Eye (tissue), 1 donor: ENCODE results near the gene LGALS9.
"Not testable (repeated sequence)": the region's sequence is repeated elsewhere in the genome, so short reads cannot be mapped to it uniquely, and the experiment has no call there.

Experiments
- DNase-seq: peaks from one replicate; pipeline ENCODE4 v3.0.0-alpha.2; 2015

The LGALS9 gene

DNA sequence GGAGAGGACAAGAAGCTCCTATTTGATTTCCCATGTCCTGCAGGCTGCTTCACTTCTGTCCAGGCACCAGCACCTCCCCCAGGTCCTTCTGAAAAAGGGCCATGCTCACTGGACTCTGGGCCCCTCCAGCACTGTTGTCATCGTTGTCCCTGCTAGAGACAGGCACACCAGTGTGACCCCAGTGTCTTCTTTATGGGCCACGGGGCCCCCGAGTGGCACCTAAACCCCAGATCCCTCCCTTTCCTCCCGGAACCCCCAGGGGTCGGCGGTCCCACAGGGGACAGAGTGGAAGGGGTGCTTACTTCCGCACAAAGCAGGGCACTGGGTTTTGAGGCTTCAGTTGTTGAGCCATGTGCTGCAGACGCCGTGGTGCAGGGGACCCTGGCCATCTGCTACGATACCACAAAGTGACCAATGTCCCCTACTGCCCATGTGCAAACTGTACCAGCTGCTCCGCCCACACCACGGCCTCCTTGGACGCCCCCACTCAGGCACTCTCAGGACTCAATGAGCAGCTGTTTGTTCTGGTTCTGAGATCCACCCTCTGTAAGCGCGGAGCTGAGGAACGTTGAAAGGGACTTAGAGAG is 24.6 kb downstream of the LGALS9 start:
- DNase-seq = not testable (repeated sequence)

DNA sequence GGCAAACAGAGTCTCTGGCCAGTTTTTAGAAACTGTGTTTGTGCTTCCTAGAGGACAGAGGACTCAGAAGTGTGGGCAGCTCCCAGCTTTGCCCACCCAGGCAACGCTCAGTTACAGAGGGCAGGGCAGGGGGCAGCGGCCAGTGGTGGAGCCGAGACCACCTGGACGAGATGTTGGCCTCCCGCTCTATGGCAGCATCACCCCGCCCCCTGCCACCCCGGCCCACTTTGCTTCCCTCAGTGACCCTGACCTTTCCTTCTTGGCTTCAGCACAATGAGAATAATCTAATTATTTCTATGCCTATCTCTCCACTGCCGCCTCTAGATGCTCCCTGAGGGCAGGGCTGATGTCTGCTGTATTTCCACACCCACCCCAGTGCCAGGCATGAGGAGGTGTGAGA is 25.6 kb downstream of the LGALS9 start:
- not testable (repeated sequence) for DNase-seq

DNA sequence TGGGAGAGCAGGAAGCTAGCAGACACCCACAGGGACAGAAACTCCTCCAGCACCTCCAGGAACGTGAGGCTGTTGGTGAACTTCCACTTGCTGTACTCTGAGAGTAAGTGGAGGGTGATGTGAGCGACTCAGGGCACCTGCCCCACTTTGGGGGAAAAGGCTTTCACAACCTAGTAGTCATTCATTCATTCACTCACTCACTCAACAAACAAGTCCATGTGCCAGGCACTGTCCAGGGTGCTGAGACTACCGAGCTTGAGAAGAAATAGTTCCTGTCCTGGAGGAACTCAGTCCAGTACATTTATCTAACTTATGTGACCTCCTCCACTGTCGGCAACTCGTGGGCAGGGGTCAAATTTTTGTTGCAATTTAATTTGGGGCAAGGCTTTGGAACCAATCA is 26.6 kb downstream of the LGALS9 start:
- peak; percentile 34 for DNase-seq

DNA sequence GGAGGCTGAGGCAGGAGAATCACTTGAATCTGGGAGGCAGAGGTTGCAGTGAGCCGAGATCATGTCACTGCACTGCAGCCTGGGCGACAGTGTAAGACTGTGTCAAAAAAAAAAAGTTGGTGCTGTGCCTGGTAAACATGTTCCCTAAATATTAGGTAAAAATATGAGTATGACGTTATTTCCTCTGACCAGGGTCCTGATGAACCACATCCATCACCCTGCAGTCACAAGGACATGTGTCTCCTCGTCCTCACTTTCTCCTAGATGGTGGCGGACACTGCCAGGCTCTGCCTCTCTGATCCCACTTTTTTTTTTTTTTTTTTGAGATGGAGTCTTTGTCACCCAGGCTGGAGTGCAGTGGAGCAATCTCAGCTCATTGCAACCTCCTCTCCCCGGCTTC is 28.7 kb downstream of the LGALS9 start:
- DNase-seq = no peak

DNA sequence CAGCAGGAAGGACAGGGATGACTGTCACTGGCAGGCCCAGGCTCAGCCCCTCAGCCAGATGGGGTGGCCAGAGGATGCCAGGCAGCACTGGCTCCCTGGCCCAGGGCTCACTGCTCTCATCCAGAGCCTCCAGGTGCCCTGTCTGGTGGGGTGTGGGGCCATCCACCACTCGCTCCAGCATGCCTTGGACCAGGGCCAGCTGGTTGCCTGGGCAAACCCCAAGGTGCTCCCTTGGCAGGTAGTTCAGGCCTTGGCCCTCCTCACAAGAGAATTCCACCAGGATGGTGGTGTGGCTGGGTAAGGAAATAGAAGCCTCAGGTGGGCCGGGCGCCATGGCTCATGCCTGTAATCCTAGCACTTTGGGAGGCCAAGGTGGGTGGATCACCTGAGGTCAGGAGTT is 29.4 kb downstream of the LGALS9 start:
- DNase-seq = no peak

DNA sequence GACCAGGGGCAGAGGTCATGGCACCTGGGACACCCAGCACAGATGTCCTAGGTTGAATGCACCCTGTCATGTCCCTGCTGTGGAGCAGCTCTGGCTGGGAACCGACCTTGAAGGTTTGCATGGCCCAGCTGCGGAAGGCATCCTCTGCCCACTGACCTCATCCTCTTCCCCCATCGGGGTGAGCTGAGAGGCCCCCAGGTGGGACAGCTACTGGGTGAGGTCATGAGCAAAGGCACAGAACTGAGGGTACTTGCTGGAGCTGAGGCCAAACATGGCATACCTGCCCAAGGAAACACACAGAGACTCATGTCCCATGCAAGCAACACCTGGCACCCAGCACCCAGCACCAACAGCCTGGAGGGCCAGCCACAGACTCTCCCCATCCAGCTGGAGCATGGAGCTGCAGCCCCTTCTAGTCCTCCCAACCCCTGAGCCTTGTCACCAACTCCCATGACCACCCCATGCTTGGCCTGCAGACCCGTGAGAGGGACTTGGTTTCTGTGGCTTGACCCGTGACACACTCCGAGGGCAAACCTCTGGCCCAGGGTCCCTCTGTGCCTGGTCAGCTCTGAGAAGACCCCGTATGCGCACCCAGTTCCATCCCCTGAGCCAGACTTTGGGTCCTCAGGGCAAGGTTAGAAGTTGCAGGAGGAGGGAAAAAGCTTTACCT is 33.1 kb downstream of the LGALS9 start:
- no peak for DNase-seq

DNA sequence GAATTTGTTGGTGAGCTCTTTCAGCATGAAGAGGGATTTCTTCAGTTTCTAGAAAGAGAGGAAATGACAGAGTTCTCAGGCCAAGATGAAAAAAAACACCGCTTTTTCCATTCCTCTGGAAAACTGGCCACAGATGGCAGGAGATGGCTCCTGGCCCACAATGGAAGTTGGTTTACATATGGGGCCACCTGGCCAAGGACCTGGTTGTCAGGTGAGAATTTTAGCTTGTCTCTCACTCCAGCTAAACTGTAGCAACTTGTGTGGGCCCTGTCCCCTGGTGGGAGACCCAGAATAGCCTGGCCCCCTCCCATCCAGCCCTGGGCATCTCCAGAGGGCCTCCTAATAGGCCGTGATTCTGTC is 33.6 kb downstream of the LGALS9 start:
- DNase-seq = no peak

DNA sequence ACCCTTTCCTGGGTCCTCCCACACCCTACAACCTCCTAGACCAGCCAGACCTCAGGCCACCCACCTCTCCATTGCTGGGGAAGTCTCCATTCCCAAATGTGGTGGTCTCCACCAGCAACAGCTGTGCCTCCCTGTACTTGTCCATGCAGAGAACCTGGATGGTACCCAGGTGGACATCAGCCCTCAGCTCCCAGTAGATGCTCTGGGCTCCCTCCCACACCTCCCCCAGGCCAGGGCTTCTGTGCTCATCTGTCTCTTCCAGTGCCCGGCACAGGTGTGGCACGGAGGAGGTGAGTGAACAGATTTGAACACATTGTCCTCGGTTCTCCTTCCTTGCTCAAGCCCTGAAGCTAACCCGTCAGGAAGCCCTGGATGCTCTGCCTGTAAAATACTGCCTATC is 34.6 kb downstream of the LGALS9 start:
- no peak for DNase-seq

DNA sequence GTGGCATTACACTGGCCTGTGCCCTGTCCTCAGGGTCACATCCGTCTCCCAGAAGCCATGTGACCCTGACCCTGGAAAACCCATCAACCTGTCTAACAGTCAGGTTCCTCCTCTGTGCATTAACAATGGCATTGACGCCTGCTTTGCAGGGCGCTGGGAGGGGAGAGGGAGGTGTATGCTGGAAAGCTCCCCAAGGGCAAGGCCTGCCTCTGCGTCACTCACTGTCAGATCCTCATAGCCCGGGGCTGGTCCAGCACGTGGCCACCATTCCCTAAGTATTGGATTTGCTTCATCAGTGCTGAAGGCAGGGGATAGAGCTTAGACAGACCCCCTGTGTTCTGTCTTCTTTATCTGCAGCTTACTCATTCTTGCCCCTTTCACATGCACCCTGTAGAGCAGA is 35.3 kb downstream of the LGALS9 start:
- not testable (repeated sequence) for DNase-seq

DNA sequence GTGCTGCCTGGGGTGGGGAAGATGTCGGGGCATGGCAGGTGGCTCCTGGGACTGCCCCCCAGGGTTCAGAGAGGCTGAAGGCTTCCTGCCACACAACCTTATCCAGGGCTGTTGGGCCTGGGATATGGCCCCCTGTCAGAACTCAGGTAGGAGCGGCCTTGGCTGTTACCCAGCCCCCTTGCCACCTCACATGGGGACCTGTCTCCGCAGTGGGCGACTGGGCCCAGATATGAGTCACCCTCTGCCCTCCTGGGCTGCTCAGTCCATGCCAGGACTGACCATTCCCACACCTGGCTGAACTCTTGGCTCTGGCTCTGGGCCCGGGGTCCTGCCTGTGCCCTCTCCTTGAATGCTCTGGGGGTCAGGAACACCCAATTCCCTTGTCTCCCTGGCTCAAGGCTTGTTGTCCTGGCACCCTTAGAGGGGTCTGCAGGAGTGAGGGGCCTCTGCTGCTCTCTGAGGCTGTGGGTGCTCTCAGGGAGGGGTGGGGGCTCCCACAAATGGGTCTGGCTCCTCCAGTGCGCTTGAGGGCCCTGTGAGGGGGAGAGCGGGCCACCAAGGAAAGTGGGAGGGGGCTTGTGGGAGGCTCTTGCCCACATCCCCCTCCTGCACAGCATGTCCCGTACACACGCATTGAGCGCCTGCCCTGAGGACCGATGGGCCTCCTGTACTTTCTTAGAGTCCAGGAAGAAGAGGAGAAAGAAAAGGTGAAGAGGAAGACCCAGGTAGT is 36.0 kb downstream of the LGALS9 start:
- no peak for DNase-seq

DNA sequence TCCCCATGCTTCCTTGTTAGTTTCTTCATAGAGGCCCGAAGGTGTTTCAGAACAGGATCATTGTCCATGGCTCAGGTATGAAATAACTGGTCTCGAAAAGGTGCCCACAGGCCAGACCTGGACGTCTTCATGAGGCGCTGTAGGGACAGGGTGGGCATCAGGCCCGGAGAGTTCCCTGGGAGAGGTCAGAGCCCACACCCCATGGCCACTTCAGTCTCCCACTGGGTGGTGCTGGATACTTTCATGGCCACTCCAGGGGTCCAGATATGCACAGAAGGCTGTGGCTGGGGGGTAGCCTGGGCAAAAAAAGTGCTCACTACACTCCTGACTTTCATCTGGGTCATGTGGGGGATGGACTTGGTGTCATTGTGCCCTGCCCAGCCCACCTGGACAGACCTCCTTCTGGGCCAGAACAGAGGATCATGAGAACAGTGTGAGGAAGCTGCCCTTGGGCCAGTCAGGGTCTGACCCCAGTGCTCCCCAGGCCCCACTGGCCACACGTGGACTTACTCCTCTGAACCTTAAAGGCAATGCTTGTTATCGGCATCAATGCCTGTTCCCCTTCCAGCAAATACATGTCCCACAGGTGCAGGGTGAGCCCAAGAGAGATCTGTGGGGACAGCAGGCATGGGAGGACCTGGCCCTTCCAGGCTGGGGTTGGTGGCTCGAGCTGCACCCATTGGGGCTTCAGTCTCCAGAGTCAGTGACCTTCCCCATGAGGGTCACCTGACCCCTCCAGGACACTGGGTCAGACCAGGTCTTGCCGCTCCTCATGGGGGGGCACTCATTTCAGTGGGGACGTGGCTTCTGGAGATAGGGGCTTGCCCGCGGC is 36.9 kb downstream of the LGALS9 start:
- DNase-seq = no peak

DNA sequence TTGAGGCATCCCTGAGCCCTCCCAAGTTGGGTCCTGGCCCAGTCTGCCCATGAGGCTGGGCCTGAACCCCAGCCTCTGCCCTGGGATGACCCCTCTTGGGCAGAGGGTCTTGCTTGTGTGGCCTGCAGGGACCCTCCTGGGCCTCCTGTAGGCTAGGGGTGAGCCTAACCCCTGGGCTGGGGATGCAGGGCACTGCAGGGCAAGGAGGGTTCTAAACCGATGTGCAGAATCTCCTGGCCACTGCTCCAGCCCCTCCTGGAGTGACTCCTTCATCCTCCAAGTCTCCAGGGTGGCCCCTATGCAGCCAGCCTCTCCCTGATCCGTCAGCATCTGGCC is 37.5 kb downstream of the LGALS9 start:
- DNase-seq = no peak

DNA sequence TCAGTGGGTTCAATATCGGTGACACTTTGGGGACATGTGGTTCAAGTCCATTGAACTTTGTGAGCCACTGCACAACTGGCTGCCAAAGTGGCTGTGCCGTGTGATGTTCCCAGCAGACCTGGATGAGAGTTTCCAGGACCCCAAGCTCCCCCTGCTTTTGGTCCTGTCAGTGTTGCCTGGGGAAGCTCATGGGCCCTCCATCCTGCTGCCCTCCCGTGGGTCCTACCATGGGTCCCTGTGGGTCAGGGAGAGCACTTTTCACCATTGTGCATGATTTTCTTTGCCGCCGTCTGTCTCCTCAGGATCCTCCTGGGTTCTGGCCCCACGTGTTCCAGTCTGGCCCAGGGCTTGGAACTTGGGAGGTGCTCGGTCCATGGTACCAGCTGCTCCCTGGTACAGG is 38.1 kb downstream of the LGALS9 start:
- DNase-seq = no peak

DNA sequence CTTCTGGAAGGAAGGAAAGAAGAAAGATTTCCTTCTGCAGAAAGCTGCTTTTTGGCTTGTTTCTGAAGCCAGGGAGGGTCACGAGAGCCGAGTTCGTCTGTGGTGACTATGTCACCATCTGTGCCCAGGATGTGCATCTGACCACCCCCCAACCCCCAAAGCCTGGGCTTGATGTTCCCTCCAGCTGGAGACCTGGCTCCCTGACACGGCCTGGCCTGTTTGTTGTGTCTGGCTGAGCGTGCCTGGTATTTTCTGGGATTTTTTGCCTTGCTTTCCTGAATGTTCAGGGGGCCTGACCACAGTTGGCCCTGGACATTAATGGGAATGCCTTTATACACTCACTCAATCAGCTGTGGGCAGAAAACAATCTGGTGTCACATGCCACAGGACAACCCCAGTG is 38.9 kb downstream of the LGALS9 start:
- DNase-seq = no peak

DNA sequence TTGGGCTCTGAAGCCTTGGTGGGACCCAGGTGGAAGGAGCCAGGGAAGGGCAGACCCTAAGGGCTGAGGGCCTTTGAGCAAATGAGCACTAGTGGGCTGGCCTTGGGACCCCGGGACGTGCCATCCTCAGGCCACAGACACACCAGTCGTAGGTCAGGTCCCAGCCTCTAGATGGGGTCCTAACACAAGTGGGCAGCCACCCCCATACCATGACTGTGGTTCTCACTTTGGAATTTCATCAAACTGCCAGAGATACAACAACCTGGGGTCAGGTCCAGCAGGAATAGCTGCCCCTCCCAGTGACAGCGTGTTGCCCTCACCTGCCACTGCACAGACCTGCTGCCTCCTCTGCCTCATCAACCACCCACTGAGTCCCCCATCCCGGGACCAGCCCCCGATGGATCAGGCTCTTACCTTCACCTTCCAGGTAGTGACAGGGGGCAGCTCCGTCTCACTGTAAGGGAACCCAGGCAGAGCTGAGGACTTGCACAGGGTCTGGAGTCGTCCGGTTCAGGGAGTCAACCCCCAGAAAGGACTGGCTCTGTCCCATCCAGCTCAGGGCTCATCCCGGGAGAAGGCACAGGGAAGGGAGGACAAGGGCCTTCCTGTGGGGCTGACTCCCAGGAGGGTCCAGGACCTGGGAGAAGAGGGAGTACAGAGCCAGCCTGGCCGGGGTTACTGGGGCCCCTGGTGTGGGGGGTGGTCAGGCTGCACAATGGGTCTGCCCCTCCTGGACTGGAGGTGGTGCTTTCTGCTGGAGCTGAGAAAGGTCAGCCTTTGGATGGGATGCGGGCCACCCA is 40.0 kb downstream of the LGALS9 start:
- no peak for DNase-seq

DNA sequence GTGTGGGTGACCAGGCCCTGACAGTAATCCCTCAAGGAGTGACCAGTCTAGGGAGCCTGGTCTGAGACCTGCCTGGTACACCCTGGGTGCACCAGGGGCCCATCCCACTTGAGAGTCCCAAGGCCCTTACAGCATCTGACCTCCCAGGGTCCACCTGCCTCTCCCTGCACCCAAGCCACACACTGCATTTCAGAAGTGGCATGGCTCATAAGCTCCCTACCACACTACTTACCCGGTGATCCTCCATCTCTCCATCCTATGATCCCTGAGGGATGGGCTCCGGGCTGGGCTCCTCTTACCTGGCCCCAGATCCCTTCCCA is 40.6 kb downstream of the LGALS9 start:
- DNase-seq = no peak

DNA sequence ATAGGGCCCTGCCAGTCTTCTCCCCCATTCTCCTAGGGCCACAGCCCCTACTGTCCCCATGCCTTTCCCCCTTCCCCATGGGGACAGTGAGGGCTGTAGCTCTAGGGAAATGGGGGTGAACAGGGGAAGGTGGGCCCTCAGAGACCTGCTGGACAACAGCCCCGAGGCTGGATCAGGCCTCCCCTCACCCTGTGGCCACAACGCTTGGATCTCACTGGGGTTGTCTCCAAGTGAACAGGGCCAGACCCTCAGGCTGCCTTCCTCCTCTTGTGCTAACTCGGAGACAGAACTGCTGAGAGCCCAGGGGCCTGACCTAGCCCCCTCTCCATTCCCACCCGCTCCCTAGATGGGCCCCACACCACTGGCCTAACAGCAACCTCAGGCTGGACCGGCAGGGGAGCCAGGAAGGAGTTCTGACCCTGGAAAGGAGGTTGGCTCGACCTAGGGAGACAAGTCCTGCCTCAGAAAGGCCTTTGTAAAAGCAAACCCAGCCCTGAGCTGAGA is 41.0 kb downstream of the LGALS9 start:
- not testable (repeated sequence) for DNase-seq

DNA sequence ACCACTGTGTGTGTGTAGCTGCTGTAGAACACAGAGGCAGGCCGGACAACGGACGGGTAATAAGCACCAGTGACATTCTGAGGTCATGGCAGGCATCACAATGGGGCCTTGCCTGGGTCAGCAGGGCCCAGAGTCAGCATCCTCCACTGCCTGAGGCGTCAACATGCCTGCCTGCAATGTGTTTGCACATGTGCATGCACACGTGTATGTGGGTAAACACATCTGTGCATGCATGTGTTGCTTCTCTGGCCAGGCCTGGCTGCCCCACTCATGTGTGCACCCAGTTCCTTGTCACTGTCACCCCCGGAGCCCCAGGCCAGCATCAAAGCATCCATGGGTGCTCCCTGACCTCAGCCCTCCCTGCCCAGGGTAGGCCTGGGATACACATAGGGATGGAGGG is 43.3 kb downstream of the LGALS9 start:
- no peak for DNase-seq

DNA sequence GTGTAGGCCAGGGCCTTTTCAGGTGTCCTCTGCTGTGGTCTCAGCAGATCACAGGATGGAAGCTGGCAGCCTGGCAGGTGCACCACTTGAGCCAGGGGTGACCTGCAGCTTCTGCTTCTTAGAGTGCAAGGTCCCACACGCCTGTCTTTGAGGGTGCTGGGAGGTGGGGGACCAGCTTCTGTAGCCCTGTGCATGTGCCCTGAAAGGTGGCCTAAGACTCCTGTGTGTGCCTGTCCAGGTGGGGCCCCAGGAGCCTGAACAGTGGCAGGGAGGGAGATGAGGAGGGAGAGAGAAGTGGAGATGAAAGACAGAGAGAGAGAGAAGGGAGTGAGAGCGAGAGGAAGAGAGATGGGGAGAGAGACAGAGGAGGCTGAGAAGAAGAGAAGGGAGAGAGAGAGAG is 46.2 kb downstream of the LGALS9 start:
- DNase-seq = no peak

DNA sequence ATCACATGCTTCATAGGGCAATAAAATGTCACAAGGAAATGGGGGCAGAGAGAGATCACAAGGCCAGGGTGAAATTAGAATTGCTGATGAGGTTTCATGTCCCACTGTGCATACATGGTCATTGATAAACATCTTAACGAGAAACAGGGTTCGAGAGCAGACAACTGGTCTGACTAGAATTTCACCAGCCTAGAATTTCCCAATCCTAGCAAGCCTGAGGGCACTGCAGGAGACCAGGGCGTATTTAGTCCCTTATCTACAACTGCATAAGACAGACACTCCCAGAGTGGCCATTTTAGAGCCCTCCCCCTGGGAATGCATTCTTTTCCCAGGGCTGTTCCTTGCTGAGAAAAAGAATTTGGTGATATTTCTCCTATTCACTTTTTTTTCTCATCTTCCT is 55.3 kb downstream of the LGALS9 start:
- DNase-seq = not testable (repeated sequence)

DNA sequence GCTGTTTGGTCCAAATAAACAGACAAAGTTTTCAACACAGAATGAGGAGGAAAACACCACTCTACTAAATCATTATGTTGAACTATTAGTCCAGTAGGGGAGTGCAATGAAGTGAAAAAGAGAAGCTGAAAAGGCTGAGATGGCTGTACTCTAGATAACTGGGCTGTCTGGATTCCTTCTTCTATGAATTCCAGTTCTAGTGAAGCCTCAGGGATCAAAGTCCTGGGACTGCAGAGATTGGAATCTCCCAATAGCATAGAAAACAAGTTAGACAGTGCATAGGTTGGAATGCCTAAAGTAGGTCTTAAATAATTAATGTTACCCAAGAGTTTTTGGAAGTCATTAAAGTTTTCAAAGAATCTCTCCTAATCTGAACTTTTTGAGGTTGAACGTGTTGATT is 59.9 kb downstream of the LGALS9 start:
- DNase-seq = no peak

DNA sequence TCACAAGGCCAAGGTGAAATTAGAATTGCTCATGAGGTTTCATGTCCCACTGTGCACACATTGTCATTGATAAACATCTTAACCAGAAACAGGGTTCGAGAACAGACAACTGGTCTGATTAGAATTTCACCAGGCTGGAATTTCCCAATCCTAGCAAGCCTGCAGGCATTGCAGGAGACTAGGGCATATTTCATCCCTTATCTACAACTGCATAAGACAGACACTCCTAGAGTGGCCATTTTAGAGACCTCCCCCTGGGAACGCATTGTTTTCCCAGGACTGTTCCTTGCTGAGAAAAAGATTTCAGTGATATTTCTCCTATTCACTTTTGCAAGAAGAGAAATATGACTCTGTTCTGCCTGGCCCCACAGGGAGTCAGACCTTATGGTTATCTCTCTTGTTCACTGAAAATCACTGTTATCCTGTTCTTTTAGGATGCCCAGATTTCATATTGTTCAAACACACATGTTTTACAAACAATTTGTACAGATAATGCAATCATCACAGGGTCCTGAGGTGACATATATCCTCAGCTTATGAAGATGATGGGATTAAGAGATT is 64.3 kb downstream of the LGALS9 start:
- not testable (repeated sequence) for DNase-seq
